Activated naive CD4-positive, alpha-beta T cell treated with anti-CD3 and anti-CD28 coated beads, Interleukin-2, amount 50 U/mL, for 72 hours (primary cell): ENCODE measurements around the gene NSUN2. TPM values are rescaled to one million over a fixed set of nuclear protein-coding genes. Genes with fewer than 3 reads are reported as not detected.

Source experiments
- ATAC-seq, 2 donors: fragments of 150-1000 bp; cut with Tn5 transposase; 2 replicates each; pipeline ENCODE4 v1.10.0; 2021; ENCODE audit warnings: mild to moderate bottlenecking in 2 of 2, moderate library complexity in 2 of 2
- DNase-seq, 2 donors: peaks; one replicate each; pipeline ENCODE4 v3.0.0; 2021 to 2022; ENCODE audit warnings: low spot score in 2 of 2
- H3K27ac Mint-ChIP-seq, 2 donors: one replicate each; pipeline ENCODE4 v1.8.0; 2022; ENCODE audit warnings: mild to moderate bottlenecking in 2 of 2, mixed read lengths in 2 of 2
- H3K36me3 Mint-ChIP-seq, 2 donors: one replicate each; pipeline ENCODE4 v1.8.0; 2022; ENCODE audit warnings: mixed read lengths in 2 of 2
- H3K9me3 Mint-ChIP-seq, 2 donors: one replicate each; pipeline ENCODE4 v1.8.0; 2022; ENCODE audit warnings: mixed read lengths in 2 of 2
- total RNA-seq, 2 donors: library from RNA; stranded (reverse); gene quantifications; one replicate each; pipeline ENCODE4 v1.2.3, GENCODE V29; 2022

The NSUN2 gene
- total RNA-seq, 2 donors from 2014 or later, result 50.6 to 94.0 TPM

- Mint-ChIP-seq H3K36me3 (peaks cover 30 to 53% of the 10 kb centered on the region in 2 donors), H3K27ac (peak overlapping the region in 1 of 2 donors; percentile 72), H3K9me3 (no peaks in the 10 kb centered on the region)
- no peak for ATAC-seq
- no peak for DNase-seq
Measured at GRCh38 chr5:6598351-6598900, 34.4 kb downstream of the NSUN2 start.

GRCh38 chr5:6597557-6597956 lies 35.3 kb downstream of the NSUN2 start:
- ATAC-seq (no peak), DNase-seq (no peak)
- Mint-ChIP-seq H3K9me3 (no peaks in the 10 kb centered on the region), H3K36me3 (peaks cover 30 to 49% of the 10 kb centered on the region in 2 donors), H3K27ac (no peak overlapping the region)

- no peak for ATAC-seq
- Mint-ChIP-seq H3K27ac (no peak overlapping the region), H3K9me3 (no peaks in the 10 kb centered on the region), H3K36me3 (peaks cover 28 to 38% of the 10 kb centered on the region in 2 donors)
- no peak for DNase-seq
Measured at GRCh38 chr5:6596388-6596787, 36.5 kb downstream of the NSUN2 start.

GRCh38 chr5:6595405-6595804 lies 37.4 kb downstream of the NSUN2 start:
- no peak for DNase-seq
- Mint-ChIP-seq H3K9me3 (no peaks in the 10 kb centered on the region), H3K27ac (no peak overlapping the region), H3K36me3 (peaks cover 25 to 30% of the 10 kb centered on the region in 2 donors)
- ATAC-seq, result no peak

- DNase-seq (no peak), ATAC-seq (no peak)
- Mint-ChIP-seq H3K27ac (no peak overlapping the region), H3K36me3 (peaks cover 24 to 26% of the 10 kb centered on the region in 2 donors), H3K9me3 (no peaks in the 10 kb centered on the region)
Measured at GRCh38 chr5:6594066-6594465, 38.8 kb downstream of the NSUN2 start.

- ATAC-seq, result no peak
- DNase-seq, result no peak
- Mint-ChIP-seq H3K27ac (no peak overlapping the region), H3K9me3 (no peaks in the 10 kb centered on the region), H3K36me3 (peaks cover 19 to 20% of the 10 kb centered on the region in 2 donors)
Measured at GRCh38 chr5:6593148-6594016, 39.5 kb downstream of the NSUN2 start.

GRCh38 chr5:6592601-6593000 lies 40.2 kb downstream of the NSUN2 start:
- ATAC-seq, result no peak
- H3K27ac Mint-ChIP-seq, result no peak overlapping the region
- H3K9me3 Mint-ChIP-seq, result no peaks in the 10 kb centered on the region
- peaks cover 12 to 17% of the 10 kb centered on the region in 2 donors for H3K36me3 Mint-ChIP-seq
- DNase-seq, result no peak

GRCh38 chr5:6591671-6592288 lies 41.1 kb downstream of the NSUN2 start:
- Mint-ChIP-seq H3K9me3 (no peaks in the 10 kb centered on the region), H3K36me3 (peaks cover 4 to 9% of the 10 kb centered on the region in 2 donors), H3K27ac (peak overlapping the region in 1 of 2 donors; percentile 15)
- DNase-seq (no peak), ATAC-seq (no peak)

GRCh38 chr5:6590581-6590980 lies 42.3 kb downstream of the NSUN2 start:
- Mint-ChIP-seq H3K27ac (no peak overlapping the region), H3K36me3 (peaks cover 0 to 8% of the 10 kb centered on the region in 2 donors), H3K9me3 (no peaks in the 10 kb centered on the region)
- DNase-seq (no peak), ATAC-seq (no peak)

GRCh38 chr5:6587171-6587570 lies 45.7 kb downstream of the NSUN2 start:
- peaks cover 0 to 8% of the 10 kb centered on the region in 2 donors for H3K36me3 Mint-ChIP-seq
- no peaks in the 10 kb centered on the region for H3K9me3 Mint-ChIP-seq
- H3K27ac Mint-ChIP-seq, result no peak overlapping the region
- DNase-seq (no peak), ATAC-seq (no peak)

- no peak overlapping the region for H3K27ac Mint-ChIP-seq
Measured at GRCh38 chr5:6586647-6587042, 46.2 kb downstream of the NSUN2 start.

GRCh38 chr5:6585939-6586646 lies 46.8 kb downstream of the NSUN2 start:
- Mint-ChIP-seq H3K27ac (no peak overlapping the region), H3K9me3 (no peaks in the 10 kb centered on the region), H3K36me3 (no peaks in the 10 kb centered on the region)
- ATAC-seq (no peak), DNase-seq (no peak)

More at GRCh38 chr5:6586647-6587042, 46.2 kb downstream of the NSUN2 start:
- no peaks in the 10 kb centered on the region for H3K9me3 Mint-ChIP-seq
- peaks cover 0 to 3% of the 10 kb centered on the region in 2 donors for H3K36me3 Mint-ChIP-seq
- ATAC-seq (no peak), DNase-seq (no peak)

GRCh38 chr5:6585168-6585567 lies 47.7 kb downstream of the NSUN2 start:
- Mint-ChIP-seq H3K36me3 (no peaks in the 10 kb centered on the region), H3K27ac (no peak overlapping the region), H3K9me3 (no peaks in the 10 kb centered on the region)
- no peak for ATAC-seq
- no peak for DNase-seq

- Mint-ChIP-seq H3K36me3 (no peaks in the 10 kb centered on the region), H3K9me3 (no peaks in the 10 kb centered on the region), H3K27ac (no peak overlapping the region)
- ATAC-seq (no peak), DNase-seq (no peak)
Measured at GRCh38 chr5:6584727-6585126, 48.1 kb downstream of the NSUN2 start.

GRCh38 chr5:6584101-6584645 lies 48.7 kb downstream of the NSUN2 start:
- H3K27ac Mint-ChIP-seq, result no peak overlapping the region
- DNase-seq (no peak), ATAC-seq (no peak)
- no peaks in the 10 kb centered on the region for H3K36me3 Mint-ChIP-seq
- H3K9me3 Mint-ChIP-seq, result no peaks in the 10 kb centered on the region

- H3K9me3 Mint-ChIP-seq, result no peaks in the 10 kb centered on the region
- H3K27ac Mint-ChIP-seq, result no peak overlapping the region
- DNase-seq (peak in 1 of 2 donors; percentile 26), ATAC-seq (peak; percentile 46 to 78)
- H3K36me3 Mint-ChIP-seq, result no peaks in the 10 kb centered on the region
Measured at GRCh38 chr5:6583049-6583880, 49.6 kb downstream of the NSUN2 start.
